ENCODE results near the gene DRGX. TPM values are rescaled to one million over a fixed set of nuclear protein-coding genes. Genes with fewer than 3 reads are reported as not detected.

The DRGX gene
- total and polyA plus RNA-seq, 2 donors (not counting 3 experiments of a cell fraction or from before 2014, with no cell fraction given) = not detected

DNA sequence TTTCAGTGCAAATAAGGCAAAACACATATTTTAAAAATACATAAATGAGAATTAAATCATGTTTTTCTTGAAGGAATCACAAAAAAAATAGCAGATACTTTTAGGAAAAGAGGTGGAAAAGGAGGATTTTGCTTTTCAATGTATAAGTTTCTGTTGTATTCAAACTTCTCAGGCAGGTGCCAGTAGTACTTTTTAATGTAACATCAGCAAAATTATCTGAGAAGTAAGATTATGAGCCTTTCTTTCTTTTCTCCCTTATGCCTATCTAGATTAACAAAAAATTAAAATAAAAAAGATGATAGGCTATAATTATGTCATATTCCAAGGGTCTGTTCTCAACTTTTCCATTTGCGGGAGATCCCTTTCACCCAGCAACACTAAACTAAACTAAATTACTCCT is 2.6 kb downstream of the DRGX start:
- DNase-seq (ENCODE audit: low read depth, low spot score) = no peak
- Histone ChIP-seq H3K4me2 (ENCODE audit: insufficient read depth, low read length) (no peak overlapping the region), H3K79me2 (ENCODE audit: control insufficient read depth, insufficient read depth, low read length) (no peaks in the 10 kb centered on the region), H3K36me3 (ENCODE audit: control insufficient read depth in 2 of 2, extremely low read depth in 1 of 2, insufficient read depth in 2 of 2, low read length in 2 of 2) (no peaks in the 10 kb centered on the region), H3K9me3 (replicated peaks; ENCODE audit: control insufficient read depth, insufficient read depth, low read length) (no peaks in the 10 kb centered on the region), H3K27ac (ENCODE audit: insufficient read depth, low read depth, low read length) (no peak overlapping the region), H3K27me3 (ENCODE audit: control insufficient read depth in 2 of 2, insufficient read depth in 2 of 2, low read length in 2 of 2) (peaks cover 47 to 66% of the 10 kb centered on the region in 2 experiments), H3K4me1 (ENCODE audit: control insufficient read depth, extremely low read depth, insufficient read depth, low read length) (no peaks in the 10 kb centered on the region), H3K4me3 (replicated peaks in 1 of 3; ENCODE audit: insufficient read depth in 1 of 3, low read depth in 1 of 3, low read length in 3 of 3) (no peak overlapping the region), H3K9me1 (replicated peaks; ENCODE audit: control insufficient read depth, extremely low read depth, insufficient read depth, low read length) (no peaks in the 10 kb centered on the region), H4K20me1 (replicated peaks; ENCODE audit: control insufficient read depth, extremely low read depth, insufficient read depth, low read length) (no peaks in the 10 kb centered on the region), H2AFZ (ENCODE audit: low read depth, low read length) (no peak overlapping the region), H3K9ac (replicated peaks; ENCODE audit: extremely low read depth, insufficient read depth, low read length) (no peak overlapping the region)
- ChIA-PET POLR2A (no interaction called here), CTCF (no interaction called here)
- BruUV-seq (replicated peaks) = no TSS peak
- TF ChIP-seq POLR2AphosphoS5 (IDR thresholded peaks at IDR 0.05; ENCODE audit: insufficient read depth, low read depth, low read length) (no peak), POLR2A (IDR thresholded peaks at IDR 0.05; ENCODE audit: low read depth, low read length) (no peak), EZH2 (IDR thresholded peaks at IDR 0.05; ENCODE audit: borderline replicate concordance, low read depth, low read length, severe bottlenecking) (no peak), JUN (IDR thresholded peaks at IDR 0.05; ENCODE audit: borderline replicate concordance, insufficient read depth, insufficient read length, low read depth) (no peak), MYC (IDR thresholded peaks at IDR 0.05; ENCODE audit: low read depth, low read length) (no peak)
- TF ChIP-seq, protein P1, sequence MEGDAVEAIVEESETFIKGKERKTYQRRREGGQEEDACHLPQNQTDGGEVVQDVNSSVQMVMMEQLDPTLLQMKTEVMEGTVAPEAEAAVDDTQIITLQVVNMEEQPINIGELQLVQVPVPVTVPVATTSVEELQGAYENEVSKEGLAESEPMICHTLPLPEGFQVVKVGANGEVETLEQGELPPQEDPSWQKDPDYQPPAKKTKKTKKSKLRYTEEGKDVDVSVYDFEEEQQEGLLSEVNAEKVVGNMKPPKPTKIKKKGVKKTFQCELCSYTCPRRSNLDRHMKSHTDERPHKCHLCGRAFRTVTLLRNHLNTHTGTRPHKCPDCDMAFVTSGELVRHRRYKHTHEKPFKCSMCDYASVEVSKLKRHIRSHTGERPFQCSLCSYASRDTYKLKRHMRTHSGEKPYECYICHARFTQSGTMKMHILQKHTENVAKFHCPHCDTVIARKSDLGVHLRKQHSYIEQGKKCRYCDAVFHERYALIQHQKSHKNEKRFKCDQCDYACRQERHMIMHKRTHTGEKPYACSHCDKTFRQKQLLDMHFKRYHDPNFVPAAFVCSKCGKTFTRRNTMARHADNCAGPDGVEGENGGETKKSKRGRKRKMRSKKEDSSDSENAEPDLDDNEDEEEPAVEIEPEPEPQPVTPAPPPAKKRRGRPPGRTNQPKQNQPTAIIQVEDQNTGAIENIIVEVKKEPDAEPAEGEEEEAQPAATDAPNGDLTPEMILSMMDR (IDR thresholded peaks at IDR 0.05; ENCODE audit: extremely low read depth in 1 of 2, insufficient read depth in 1 of 2, low read depth in 1 of 2, low read length in 2 of 2) = no peak
- intact Hi-C loops (cut with micrococcal nuclease) = no loop called here
- no peak for FAIRE-seq
- dilution Hi-C loops (cut with MboI; ENCODE audit: extremely low pct_ligation_motif_present, low sequenced_read_pairs) = no loop called here

All from endothelial cell of umbilical vein (primary cell).